Stimulated activated CD4-positive, alpha-beta T cell treated with anti-CD3 and anti-CD28 coated beads, Interleukin-4, amount 100 ng/mL, for 4 hours (primary cell): ENCODE results near the gene CHID1.

Experiments used
- DNase-seq, 2 experiments: peaks; one replicate each; pipeline ENCODE4 v3.0.0-alpha.2; 2020

Gene CHID1

DNA sequence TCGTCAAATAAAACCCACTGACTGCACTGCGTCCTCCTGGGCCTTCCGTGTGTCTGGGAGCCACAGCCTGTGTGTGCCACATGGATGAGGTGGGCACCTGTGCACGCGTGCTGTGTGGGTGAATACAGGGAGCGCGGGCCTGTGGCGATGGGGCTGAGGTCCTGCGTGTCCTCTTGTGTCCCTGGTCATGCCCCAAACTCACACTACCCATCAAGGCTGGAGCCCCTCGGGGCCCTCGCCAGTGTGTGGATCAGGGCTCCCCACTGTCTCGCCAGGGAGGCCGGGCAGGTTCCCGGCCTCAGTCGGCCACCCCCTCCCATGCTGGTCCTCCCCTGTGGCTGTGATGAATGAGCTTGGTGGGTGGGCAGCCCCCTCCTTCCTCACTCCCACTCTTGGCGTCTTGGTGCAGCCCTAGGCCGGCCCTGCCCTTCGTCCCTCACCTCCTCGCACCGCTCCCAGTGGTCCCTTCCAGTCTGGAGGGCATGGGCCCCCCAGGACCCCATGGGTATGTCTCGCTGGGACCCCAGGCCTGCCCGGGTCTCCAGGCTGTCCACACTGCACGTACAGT is 78.6 kb downstream of the CHID1 start:
- no peak for DNase-seq

DNA sequence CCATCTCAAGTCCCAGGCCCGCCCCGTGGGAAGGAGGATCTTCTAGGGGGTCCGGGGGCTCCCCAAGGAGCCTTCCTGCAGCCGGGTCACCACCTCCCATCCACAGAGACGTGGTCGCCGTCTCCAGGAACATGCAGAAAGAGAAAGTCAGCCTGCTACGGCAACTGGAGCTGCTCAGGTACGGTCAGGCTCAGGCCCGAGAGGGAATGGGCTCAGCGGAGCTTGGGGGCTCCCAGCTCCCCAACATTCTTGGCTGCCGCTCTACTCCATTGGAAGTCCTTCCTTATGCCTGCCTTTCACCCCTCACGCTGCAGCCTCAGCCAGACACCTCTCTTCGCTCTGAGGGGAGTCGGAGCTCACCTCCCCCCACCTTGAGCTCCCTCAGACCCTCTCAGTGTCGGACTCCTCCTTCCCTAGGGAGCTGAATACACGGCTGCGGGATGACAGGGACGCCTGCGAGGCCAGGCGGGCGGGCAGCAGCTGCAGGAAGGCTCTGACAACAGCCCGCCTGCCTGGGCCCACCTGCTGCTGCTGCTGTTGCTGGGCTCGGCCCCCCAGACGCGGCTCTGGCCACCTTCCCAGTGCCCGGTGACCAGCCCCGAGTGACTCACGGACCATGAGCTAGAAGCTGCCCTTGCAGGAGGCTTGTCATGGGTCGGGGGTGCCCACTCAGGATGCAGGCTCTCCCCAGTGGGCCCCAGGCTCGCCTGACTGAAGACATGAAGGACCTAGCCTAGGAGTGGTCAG is 79.3 kb downstream of the CHID1 start:
- no peak for DNase-seq

DNA sequence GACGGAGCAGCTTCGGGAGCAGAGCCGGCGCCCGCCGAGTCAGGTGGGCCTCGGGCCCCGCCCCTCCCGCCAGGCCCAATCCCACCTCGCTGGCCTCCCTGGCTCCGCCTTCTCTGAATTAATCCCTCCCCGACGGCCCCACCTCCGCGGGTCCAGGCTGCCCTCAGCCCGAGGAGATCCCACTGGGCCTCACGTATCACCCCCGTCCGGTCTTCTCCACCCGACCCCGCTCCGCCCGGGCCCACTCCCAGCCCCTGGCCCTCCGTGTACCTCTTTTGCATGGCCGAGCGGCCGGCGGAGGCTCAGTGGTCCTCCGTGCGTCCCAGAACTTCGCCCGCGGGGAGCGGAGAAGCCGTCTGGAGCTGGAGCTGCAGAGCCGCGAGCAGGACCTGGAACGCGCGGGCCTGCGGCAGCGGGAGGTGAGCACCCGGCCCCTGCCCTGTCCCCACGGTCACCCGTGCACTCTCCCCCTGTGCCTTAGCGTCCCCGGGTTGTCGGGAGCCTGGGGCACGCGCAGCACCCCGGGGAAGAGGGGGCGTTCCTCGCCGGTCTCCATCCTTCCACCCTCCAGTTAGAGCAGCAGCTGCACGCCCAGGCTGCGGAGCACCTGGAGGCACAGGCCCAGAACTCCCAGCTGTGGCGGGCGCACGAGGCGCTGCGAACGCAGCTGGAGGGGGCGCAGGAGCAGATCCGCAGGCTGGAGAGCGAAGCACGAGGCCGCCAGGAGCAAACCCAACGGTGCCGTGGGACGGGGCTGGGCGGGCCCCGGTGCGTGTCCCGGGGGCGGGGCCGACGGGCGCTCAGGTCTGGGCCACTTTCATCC is 80.1 kb downstream of the CHID1 start:
- DNase-seq, result peak; percentile 47 to 53

- DNase-seq, result no peak
These were observed 80.7 kb downstream of the CHID1 start for GRCh38 chr11:829847-830294.

DNA sequence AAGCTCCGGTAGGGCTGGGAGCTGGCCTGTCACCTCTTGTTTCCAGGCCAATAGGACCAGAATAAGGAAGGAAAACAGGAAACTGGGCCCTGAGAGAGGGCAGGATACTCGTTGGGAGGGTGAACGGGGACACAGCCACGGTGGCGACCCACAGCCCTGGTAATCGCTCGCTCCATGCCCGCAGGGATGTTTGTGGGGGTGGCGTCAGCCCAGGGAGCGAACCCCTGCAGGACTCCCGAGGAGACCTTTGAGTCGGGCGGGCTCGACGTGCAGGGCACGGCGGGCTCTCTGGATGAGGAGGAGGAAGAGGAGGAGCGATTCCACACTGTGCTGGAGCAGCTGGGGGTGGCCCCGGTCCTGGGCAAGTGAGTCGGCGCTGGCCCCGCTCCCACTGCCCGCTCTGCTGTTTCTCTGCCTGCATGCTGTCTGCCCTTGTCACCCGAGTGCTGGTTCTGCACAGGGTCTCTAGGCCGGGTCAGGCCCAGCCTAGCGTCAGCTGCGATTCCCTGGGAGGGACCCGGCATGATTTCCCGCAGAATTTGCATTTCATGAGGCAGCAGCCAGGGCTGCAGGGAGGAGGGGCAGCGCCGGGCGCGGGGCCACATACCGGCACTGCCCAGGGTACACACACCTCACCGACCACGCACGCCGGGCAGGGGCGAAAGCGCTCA is 81.3 kb downstream of the CHID1 start:
- DNase-seq, result no peak

GRCh38 chr11:828506-829175 is 82.0 kb downstream of the CHID1 start:
- no peak for DNase-seq

GRCh38 chr11:827897-828192 is 82.8 kb downstream of the CHID1 start, which contains the start of gene CRACR2B:
Gene CRACR2B, plus strand, starts transcription at chr11:827919. Its CDS starts 689 bp downstream, at chr11:828608.
- DNase-seq, result no peak

DNA sequence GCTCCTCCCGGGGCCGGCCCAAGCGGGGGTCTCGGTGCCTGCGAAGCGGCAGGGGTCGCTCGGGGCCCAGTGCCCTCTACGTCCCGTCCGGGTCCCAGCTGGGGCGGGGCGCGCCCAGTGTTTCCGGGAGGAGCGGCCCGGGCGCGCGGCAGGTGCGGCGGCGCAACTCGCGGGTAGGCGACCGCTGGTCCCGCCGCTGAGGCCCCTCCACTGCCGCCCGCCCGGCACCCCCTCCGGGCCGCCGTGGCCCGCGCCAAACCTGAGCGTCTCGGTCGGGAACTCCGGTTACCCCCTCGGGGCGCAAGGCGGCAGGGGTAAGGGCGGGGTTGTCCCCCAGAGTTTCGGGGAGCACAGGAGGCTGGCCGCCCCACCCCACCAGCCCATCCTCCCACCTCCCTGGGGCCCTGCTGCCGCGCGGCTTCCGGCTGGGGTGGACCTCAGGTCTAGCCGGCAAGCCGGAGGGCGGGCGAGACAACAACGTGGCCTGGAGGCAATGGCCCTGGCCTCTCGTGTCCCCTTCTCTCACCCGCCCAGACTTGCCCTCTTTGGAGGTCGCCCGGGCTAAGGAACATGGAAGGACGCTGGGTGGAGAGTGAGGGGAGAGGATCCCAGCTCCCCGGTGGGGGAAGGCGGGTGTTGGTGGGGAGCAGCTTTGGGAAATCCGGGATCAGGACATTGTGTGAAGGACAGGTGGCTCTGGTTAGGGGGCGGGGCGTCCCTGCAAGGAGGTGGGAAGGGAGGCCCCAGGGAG is 83.3 kb downstream of the CHID1 start:
- no peak for DNase-seq

GRCh38 chr11:826836-827145 is 83.8 kb downstream of the CHID1 start:
- DNase-seq, result no peak

DNA sequence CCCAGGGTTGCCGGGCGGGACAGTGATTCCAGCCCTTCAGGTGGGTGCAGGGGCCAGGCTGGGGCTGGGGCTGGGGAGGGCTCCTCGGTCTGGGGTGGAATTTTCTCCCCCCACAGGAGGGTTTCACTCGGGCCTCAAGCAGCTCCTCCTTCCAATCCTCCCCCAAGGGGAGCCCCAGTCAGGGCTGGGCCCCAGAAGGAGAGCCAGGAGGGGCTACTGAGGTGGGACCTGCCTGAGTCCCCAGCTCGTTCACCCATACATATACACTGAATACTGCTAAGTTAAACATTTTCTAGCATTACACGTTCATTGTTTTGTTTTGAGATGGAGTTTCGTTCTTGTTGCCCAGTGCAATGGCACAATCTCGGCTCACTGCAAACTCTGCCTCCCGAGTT is 84.4 kb downstream of the CHID1 start:
- no peak for DNase-seq

- DNase-seq, result no peak
These were observed 85.0 kb downstream of the CHID1 start for GRCh38 chr11:825366-826226.

- DNase-seq, result no peak
These were observed 85.7 kb downstream of the CHID1 start for GRCh38 chr11:824942-825341.

GRCh38 chr11:824292-824880 is 86.2 kb downstream of the CHID1 start:
- no peak for DNase-seq

DNA sequence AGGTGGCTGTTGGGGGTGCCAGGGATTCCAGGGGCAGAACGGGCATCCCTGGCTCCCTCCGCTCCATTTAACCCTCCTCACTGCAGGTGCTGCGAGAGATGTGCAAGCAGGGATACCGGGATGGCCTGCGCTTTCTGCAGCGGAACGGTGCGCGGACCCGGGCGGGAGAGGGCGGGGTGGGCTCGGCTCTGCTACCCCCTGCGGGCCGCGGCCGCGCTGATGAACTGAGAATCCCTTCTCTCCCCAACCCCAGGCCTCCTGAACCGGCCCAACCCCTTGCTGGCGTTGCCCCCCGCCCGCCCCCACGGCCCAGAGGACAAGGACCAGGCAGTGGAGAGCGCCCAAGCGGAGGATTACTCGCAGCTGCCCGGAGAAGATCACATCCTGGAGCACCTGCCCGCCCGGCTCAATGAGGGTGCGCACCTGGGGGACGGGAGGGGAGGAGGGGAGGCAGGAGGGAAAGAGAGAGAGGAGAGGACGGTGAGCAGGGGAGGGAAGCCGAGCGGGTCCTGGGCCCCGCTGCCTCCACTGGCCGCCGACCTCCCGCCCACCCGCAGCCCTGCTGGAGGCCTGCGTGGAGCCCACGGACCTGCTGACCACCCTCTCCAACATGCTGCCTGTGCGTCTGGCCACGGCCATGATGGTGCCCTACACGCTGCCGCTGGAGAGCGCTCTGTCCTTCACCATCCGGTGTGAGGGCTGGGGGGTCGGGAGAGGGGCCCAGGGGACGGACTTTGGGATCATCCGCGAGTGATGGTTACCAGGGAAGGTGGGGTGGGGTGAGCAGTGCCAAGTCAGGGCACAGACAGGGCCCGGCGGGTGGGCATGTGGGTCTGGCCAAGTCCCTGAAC is 86.9 kb downstream of the CHID1 start:
- DNase-seq, result no peak

GRCh38 chr11:821512-822371 is 88.9 kb downstream of the CHID1 start:
- no peak for DNase-seq

GRCh38 chr11:820655-821511 is 89.7 kb downstream of the CHID1 start:
- no peak for DNase-seq

GRCh38 chr11:819943-820649 is 90.5 kb downstream of the CHID1 start:
- DNase-seq, result peak; percentile 86 to 89
